HCT116 (cell line): ENCODE data around the gene GALNT11. TPM values are rescaled to one million over a fixed set of nuclear protein-coding genes. Genes with fewer than 3 reads are reported as not detected.

Source experiments
- ATAC-seq: fragments of 200-7000 bp; cut with Tn5 transposase; 2 replicates; pipeline ENCODE4 v1.9.1; 2020; ENCODE audit warnings: mild to moderate bottlenecking, moderate library complexity
- BruUV-seq: library from RNA; stranded (reverse); fragments of 400-500 nt; replicated peaks from 2 replicates; lab custom pipeline; 2021; lab: Mats Ljungman, UMichigan
- CTCF ChIA-PET: fragments of 300-600 bp; sonication (Branson Sonifier 250); formaldehyde crosslinking; loops from one replicate; lab custom pipeline; 2021; ENCODE audit warnings: antibody characterized with exemption; lab: Charles Lee
- POLR2A ChIA-PET: fragments of 300-600, 350-600 bp; sonication (Branson Sonifier 250); formaldehyde crosslinking; loops from one replicate; lab custom pipeline; 2021; ENCODE audit warnings: antibody characterized with exemption; lab: Charles Lee
- RAD21 ChIA-PET, 2 experiments: fragments of 300-600 bp; sonication (Branson Sonifier 250); formaldehyde crosslinking; loops; one replicate each; lab custom pipeline; 2023; ENCODE audit warnings: low total read pairs in 2 of 2; ENCODE audit not compliant: uncharacterized antibody in 2 of 2, unreplicated experiment in 2 of 2, low non-redundant PET in 1 of 2; lab: Charles Lee
- DNase-seq: peaks from one replicate; pipeline ENCODE4 v3.0.0-alpha.2; 2010; ENCODE audit warnings: low read depth, low spot score
- H2AFZ ChIP-seq: fragments of 200-600 bp; shearing (Covaris generic), sonication (generic); 2 replicates; pipeline ENCODE4 v1.6.1; 2017; ENCODE audit warnings: low read depth, mixed run types, mixed read lengths, antibody characterized with exemption, low read length; ENCODE audit not compliant: poor library complexity, severe bottlenecking
- H3K27ac ChIP-seq: 2 replicates; pipeline ENCODE4 v1.5.1; 2012; ENCODE audit warnings: low read depth, low read length
- H3K27me3 ChIP-seq: fragments of 200-600 bp; sonication (generic); 2 replicates; pipeline ENCODE4 v1.6.1; 2016; ENCODE audit warnings: mixed run types, low read length, mixed read lengths; ENCODE audit not compliant: insufficient read depth
- H3K36me3 ChIP-seq, 2 experiments: fragments of 200-500 bp in 1 of 2; fragments of 200-600 bp in 1 of 2; sonication (Bioruptor generic) in 1 of 2; sonication (generic) in 1 of 2; 2 replicates each; pipeline versions ENCODE4 v1.5.1 to v1.6.1; 2014 to 2016; ENCODE audit warnings: low read length in 2 of 2, inconsistent platforms in 1 of 2, mixed read lengths in 1 of 2, mixed run types in 1 of 2; ENCODE audit not compliant: insufficient read depth in 2 of 2, control insufficient read depth in 1 of 2
- H3K4me1 ChIP-seq, 2 experiments: fragments of 200-600 bp in 1 of 2; sonication (generic) in 1 of 2; 2 replicates each; pipeline versions ENCODE4 v1.5.1 to v1.6.1; 2012 to 2017; ENCODE audit warnings: low read length in 2 of 2, inconsistent platforms in 1 of 2, mild to moderate bottlenecking in 1 of 2, mixed read lengths in 1 of 2, mixed run types in 1 of 2, moderate library complexity in 1 of 2; ENCODE audit not compliant: insufficient read depth in 2 of 2, control insufficient read depth in 1 of 2
- H3K4me2 ChIP-seq: fragments of 200-600 bp; sonication (generic); 2 replicates; pipeline ENCODE4 v1.6.1; 2017; ENCODE audit warnings: mixed run types, low read length, mixed read lengths
- H3K4me3 ChIP-seq, 2 experiments: fragments of 200-600 bp in 1 of 2; sonication (generic) in 1 of 2; replicated peaks in 1 of 2; 2 replicates each; pipeline ENCODE4 v1.5.1; 2011 to 2016; ENCODE audit warnings: low read length in 2 of 2, control low read depth in 1 of 2, low read depth in 1 of 2, mild to moderate bottlenecking in 1 of 2, mixed read lengths in 1 of 2, mixed run types in 1 of 2
- H3K79me2 ChIP-seq: fragments of 200-600 bp; sonication (generic); 2 replicates; pipeline ENCODE4 v1.6.1; 2017; ENCODE audit warnings: mild to moderate bottlenecking, mixed run types, low read length, moderate library complexity, mixed read lengths; ENCODE audit not compliant: insufficient read depth
- H3K9ac ChIP-seq: fragments of 200-600 bp; sonication (generic); 2 replicates; pipeline ENCODE4 v1.6.1; 2016; ENCODE audit warnings: low read length, mixed read lengths
- H3K9me2 ChIP-seq: fragments of 200-600 bp; sonication (generic), shearing (Covaris generic); 2 replicates; pipeline ENCODE4 v1.6.1; 2017; ENCODE audit warnings: mixed run types, mild to moderate bottlenecking, moderate library complexity; ENCODE audit not compliant: insufficient read depth
- H3K9me3 ChIP-seq, 2 experiments: fragments of 200-500 bp in 1 of 2; fragments of 200-600 bp in 1 of 2; sonication (Bioruptor generic) in 1 of 2; sonication (generic) in 1 of 2; 2 replicates each; pipeline ENCODE4 v1.6.1; 2014 to 2017; ENCODE audit warnings: low read length in 2 of 2, mixed read lengths in 2 of 2, inconsistent platforms in 1 of 2, low read depth in 1 of 2, mild to moderate bottlenecking in 1 of 2, mixed run types in 1 of 2, moderate library complexity in 1 of 2; ENCODE audit not compliant: control insufficient read depth in 1 of 2, insufficient read depth in 1 of 2
- H4K20me1 ChIP-seq: fragments of 200-600 bp; sonication (generic), shearing (Covaris generic); 2 replicates; pipeline ENCODE4 v1.6.1; 2017; ENCODE audit warnings: mixed run types, mild to moderate bottlenecking, moderate library complexity; ENCODE audit not compliant: insufficient read depth
- CBX3 ChIP-seq: IDR thresholded peaks from 2 replicates; pipeline ENCODE4 v1.6.1; 2012; ENCODE audit warnings: low read depth
- CEBPB ChIP-seq: IDR thresholded peaks from 2 replicates; pipeline ENCODE4 v1.6.1; 2012; ENCODE audit warnings: low read depth
- EGR1 ChIP-seq: IDR thresholded peaks from 2 replicates; pipeline ENCODE4 v1.6.1; 2012; ENCODE audit warnings: low read depth
- ELF1 ChIP-seq: IDR thresholded peaks from 2 replicates; pipeline ENCODE4 v1.6.1; 2012; ENCODE audit warnings: low read depth, borderline replicate concordance
- EZH2phosphoT487 ChIP-seq: fragments of 200-600 bp; IDR thresholded peaks from 2 replicates; pipeline ENCODE4 v1.6.1; 2018; ENCODE audit warnings: antibody characterized with exemption, borderline replicate concordance
- FOSL1 ChIP-seq: IDR thresholded peaks from 2 replicates; pipeline ENCODE4 v1.6.1; 2012; ENCODE audit warnings: low read depth
- POLR2A ChIP-seq: IDR thresholded peaks from 2 replicates; pipeline ENCODE4 v1.7.0; 2011; ENCODE audit warnings: borderline replicate concordance; ENCODE audit not compliant: insufficient read depth, insufficient read length; ENCODE audit errors: extremely low read depth
- POLR2AphosphoS5 ChIP-seq: IDR thresholded peaks from 2 replicates; pipeline ENCODE4 v1.6.1; 2011; ENCODE audit warnings: mild to moderate bottlenecking, low read depth, low read length, moderate library complexity
- RAD21 ChIP-seq: IDR thresholded peaks from 2 replicates; pipeline ENCODE4 v1.6.1; 2012; ENCODE audit warnings: low read depth, mild to moderate bottlenecking
- REST ChIP-seq: IDR thresholded peaks from 2 replicates; pipeline ENCODE4 v1.6.1; 2012; ENCODE audit warnings: low read depth
- SIN3A ChIP-seq: IDR thresholded peaks from 2 replicates; pipeline ENCODE4 v1.6.1; 2012; ENCODE audit warnings: low read depth
- SP1 ChIP-seq: IDR thresholded peaks from 2 replicates; pipeline ENCODE4 v1.6.1; 2012; ENCODE audit warnings: low read depth
- TCF7L2 ChIP-seq: IDR thresholded peaks from 2 replicates; pipeline ENCODE4 v1.7.0; 2011; ENCODE audit warnings: borderline replicate concordance, inconsistent platforms; ENCODE audit not compliant: insufficient read depth, insufficient read length; ENCODE audit errors: extremely low read depth
- YY1 ChIP-seq: IDR thresholded peaks from 2 replicates; pipeline ENCODE4 v1.6.1; 2011; ENCODE audit warnings: low read length, low read depth, moderate library complexity, mild to moderate bottlenecking; ENCODE audit not compliant: insufficient replicate concordance; ENCODE audit errors: extremely low read depth
- ZBTB33 ChIP-seq: IDR thresholded peaks from 2 replicates; pipeline ENCODE4 v1.6.1; 2011; ENCODE audit warnings: mild to moderate bottlenecking, low read length, moderate library complexity; ENCODE audit not compliant: insufficient replicate concordance; ENCODE audit errors: extremely low read depth
- ZFX ChIP-seq: fragments of 450-650 bp; IDR thresholded peaks from 2 replicates; pipeline ENCODE4 v1.6.1; 2017
- ZNF274 ChIP-seq: fragments of 200-500 bp; sonication (Bioruptor generic); IDR thresholded peaks from 2 replicates; pipeline ENCODE4 v1.6.1; 2014; ENCODE audit warnings: mild to moderate bottlenecking, low read depth, low read length, inconsistent platforms
- intact Hi-C: fragments of 100-400 bp; cut with micrococcal nuclease; formaldehyde crosslinking; loops from 2 replicates; pipeline ENCODE4 v1.10.0; 2022
- total RNA-seq: library from RNA; stranded (reverse); gene quantifications from one replicate; pipeline ENCODE4 v1.2.1, GENCODE V29; 2021; ENCODE audit not compliant: unreplicated experiment
- TF ChIP-seq, protein P1 (sequence below), 3 experiments: fragments of 200-600 bp in 1 of 3; sonication (generic) in 1 of 3; IDR thresholded peaks in 2 of 3; conservative IDR thresholded peaks in 1 of 3; 2 replicates each; pipeline ENCODE4 v1.5.1; 2012 to 2017; ENCODE audit warnings: low read depth in 2 of 3, low read length in 2 of 3, antibody characterized with exemption in 1 of 3, borderline replicate concordance in 1 of 3, control low read depth in 1 of 3, mild to moderate bottlenecking in 1 of 3, mixed read lengths in 1 of 3, mixed run types in 1 of 3, moderate library complexity in 1 of 3; ENCODE audit not compliant: insufficient read depth in 1 of 3
- TF ChIP-seq, protein P2 (sequence below): IDR thresholded peaks from 2 replicates; pipeline ENCODE4 v1.6.1; 2012

GALNT11 gene
- total RNA-seq, 1 experiment from 2014 or later = 28.9 TPM

DNA sequence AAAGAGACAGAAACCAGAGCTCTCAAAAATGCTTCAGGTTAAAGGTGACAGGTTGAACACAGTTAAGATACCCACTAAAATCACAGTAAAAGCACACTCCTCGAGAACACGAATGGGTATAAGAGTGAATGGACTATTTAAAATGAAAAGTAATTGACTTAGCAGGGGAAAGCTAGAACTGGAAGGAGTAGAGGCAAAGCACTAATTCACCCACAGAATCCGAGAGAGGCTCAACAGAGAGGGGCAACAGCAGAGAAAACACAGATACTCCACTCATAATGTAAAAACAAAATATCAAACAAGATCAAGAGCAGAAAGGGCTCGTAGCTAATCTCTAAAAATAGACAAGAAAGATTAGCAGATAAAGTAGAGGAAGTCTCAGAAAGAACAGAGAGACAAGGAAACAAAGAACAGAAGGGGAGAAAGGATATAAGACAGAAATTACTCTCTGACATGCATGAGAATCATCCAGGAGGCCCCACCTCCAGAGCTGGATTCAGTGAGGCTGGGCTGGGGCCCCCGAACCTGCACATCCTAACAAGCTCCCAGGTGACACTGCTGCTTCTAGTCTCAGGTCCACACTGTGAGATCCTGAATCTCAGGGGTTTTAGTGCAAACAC, 117.6 kb downstream of the GALNT11 start:
- H3K27ac ChIP-seq = no peak overlapping the region
- no peak for TF ChIP-seq EZH2phosphoT487
- no peak for TF ChIP-seq EGR1
- TF ChIP-seq SIN3A = no peak
- TF ChIP-seq ELF1 = no peak
- TF ChIP-seq, protein P1, sequence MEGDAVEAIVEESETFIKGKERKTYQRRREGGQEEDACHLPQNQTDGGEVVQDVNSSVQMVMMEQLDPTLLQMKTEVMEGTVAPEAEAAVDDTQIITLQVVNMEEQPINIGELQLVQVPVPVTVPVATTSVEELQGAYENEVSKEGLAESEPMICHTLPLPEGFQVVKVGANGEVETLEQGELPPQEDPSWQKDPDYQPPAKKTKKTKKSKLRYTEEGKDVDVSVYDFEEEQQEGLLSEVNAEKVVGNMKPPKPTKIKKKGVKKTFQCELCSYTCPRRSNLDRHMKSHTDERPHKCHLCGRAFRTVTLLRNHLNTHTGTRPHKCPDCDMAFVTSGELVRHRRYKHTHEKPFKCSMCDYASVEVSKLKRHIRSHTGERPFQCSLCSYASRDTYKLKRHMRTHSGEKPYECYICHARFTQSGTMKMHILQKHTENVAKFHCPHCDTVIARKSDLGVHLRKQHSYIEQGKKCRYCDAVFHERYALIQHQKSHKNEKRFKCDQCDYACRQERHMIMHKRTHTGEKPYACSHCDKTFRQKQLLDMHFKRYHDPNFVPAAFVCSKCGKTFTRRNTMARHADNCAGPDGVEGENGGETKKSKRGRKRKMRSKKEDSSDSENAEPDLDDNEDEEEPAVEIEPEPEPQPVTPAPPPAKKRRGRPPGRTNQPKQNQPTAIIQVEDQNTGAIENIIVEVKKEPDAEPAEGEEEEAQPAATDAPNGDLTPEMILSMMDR (IDR thresholded peaks at IDR 0.05 in 2 of 3, conservative IDR thresholded peaks at IDR 0.05 in 1 of 3; ENCODE audit: borderline replicate concordance in 1 of 3, insufficient read depth in 1 of 3, low read depth in 2 of 3, low read length in 2 of 3) = no peak
- no peak for TF ChIP-seq ZFX
- TF ChIP-seq FOSL1 = no peak
- TF ChIP-seq TCF7L2 = no peak
- TF ChIP-seq ZBTB33 = no peak
- no peak for TF ChIP-seq POLR2AphosphoS5
- TF ChIP-seq CEBPB = no peak
- TF ChIP-seq, protein P2, sequence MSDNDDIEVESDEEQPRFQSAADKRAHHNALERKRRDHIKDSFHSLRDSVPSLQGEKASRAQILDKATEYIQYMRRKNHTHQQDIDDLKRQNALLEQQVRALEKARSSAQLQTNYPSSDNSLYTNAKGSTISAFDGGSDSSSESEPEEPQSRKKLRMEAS = no peak
- no peak for TF ChIP-seq YY1
- TF ChIP-seq SP1 = no peak
- TF ChIP-seq CBX3 = no peak
- no peak for TF ChIP-seq REST
- no peak for TF ChIP-seq RAD21
- no peak for TF ChIP-seq POLR2A
- no peak for TF ChIP-seq ZNF274
- TF ChIP-seq, all 23 proteins: peak for 0
- ATAC-seq (no peak), DNase-seq (no peak)
- H3K9ac ChIP-seq = no peak overlapping the region
- no peaks in the 10 kb centered on the region for H3K9me3 ChIP-seq
- CTCF ChIA-PET = no interaction called here
- RAD21 ChIA-PET = no interaction called here
- no peaks in the 10 kb centered on the region for H3K4me1 ChIP-seq
- no peaks in the 10 kb centered on the region for H3K79me2 ChIP-seq
- H4K20me1 ChIP-seq = no peaks in the 10 kb centered on the region
- no peaks in the 10 kb centered on the region for H3K9me2 ChIP-seq
- POLR2A ChIA-PET = no interaction called here
- no peak overlapping the region for H3K4me3 ChIP-seq
- intact Hi-C loops = no loop called here
- no peak overlapping the region for H2AFZ ChIP-seq
- no peak overlapping the region for H3K4me2 ChIP-seq
- peaks cover 16 to 23% of the 10 kb centered on the region in 2 experiments; a peak in 3 of 4 replicates for H3K36me3 ChIP-seq
- no peaks in the 10 kb centered on the region for H3K27me3 ChIP-seq
- no TSS peak for BruUV-seq
